Hepatocyte (in vitro differentiated cells): Measurements from ENCODE around the gene CES5A. TPM values are rescaled to one million over a fixed set of nuclear protein-coding genes. Genes with fewer than 3 reads are reported as not detected.

ENCODE experiments used
- DNase-seq: peaks from one replicate; pipeline ENCODE4 v3.0.0-alpha.2; 2016; ENCODE audit warnings: low spot score
- H2AFZ ChIP-seq: fragments of 200-600 bp; sonication (generic); 2 replicates; pipeline ENCODE4 v1.6.0; 2016; ENCODE audit warnings: antibody characterized with exemption, mild to moderate bottlenecking
- H3K27ac ChIP-seq: fragments of 200-600 bp; sonication (generic); 2 replicates; pipeline ENCODE4 v1.5.1; 2016; ENCODE audit warnings: mild to moderate bottlenecking
- H3K27me3 ChIP-seq: fragments of 200-600 bp; sonication (generic); 2 replicates; pipeline ENCODE4 v1.6.1; 2016
- H3K36me3 ChIP-seq: fragments of 200-600 bp; sonication (generic); replicated peaks from 2 replicates; pipeline ENCODE4 v1.5.1; 2016; ENCODE audit warnings: low read depth; ENCODE audit not compliant: insufficient read depth
- H3K4me1 ChIP-seq: fragments of 200-600 bp; sonication (generic); 2 replicates; pipeline ENCODE4 v1.5.1; 2016; ENCODE audit warnings: mild to moderate bottlenecking, moderate library complexity; ENCODE audit not compliant: insufficient read depth
- H3K4me2 ChIP-seq: fragments of 200-600 bp; sonication (generic); 2 replicates; pipeline ENCODE4 v1.6.0; 2016
- H3K4me3 ChIP-seq: fragments of 200-600 bp; sonication (generic); 2 replicates; pipeline ENCODE4 v1.5.1; 2016; ENCODE audit warnings: mild to moderate bottlenecking
- H3K79me2 ChIP-seq: fragments of 200-600 bp; sonication (generic); 2 replicates; pipeline ENCODE4 v1.6.0; 2017; ENCODE audit warnings: mild to moderate bottlenecking
- H3K9me2 ChIP-seq: fragments of 200-600 bp; sonication (generic); replicated peaks from 2 replicates; pipeline ENCODE4 v1.6.0; 2017; ENCODE audit warnings: mild to moderate bottlenecking; ENCODE audit not compliant: insufficient read depth
- H3K9me3 ChIP-seq: fragments of 200-600 bp; sonication (generic); 2 replicates; pipeline ENCODE4 v1.5.1; 2016; ENCODE audit warnings: low read depth, mild to moderate bottlenecking
- H4K20me1 ChIP-seq: fragments of 200-600 bp; sonication (generic); 2 replicates; pipeline ENCODE4 v1.6.0; 2016; ENCODE audit warnings: mild to moderate bottlenecking; ENCODE audit not compliant: insufficient read depth, poor library complexity, severe bottlenecking
- EZH2 ChIP-seq: fragments of 200-600 bp; sonication (generic); IDR thresholded peaks from 2 replicates; pipeline ENCODE4 v1.6.1; 2016; ENCODE audit warnings: antibody characterized with exemption, mild to moderate bottlenecking, borderline replicate concordance
- EZH2phosphoT487 ChIP-seq: fragments of 200-600 bp; sonication (generic); IDR thresholded peaks from one replicate; pipeline ENCODE4 v1.6.1; 2018; ENCODE audit warnings: antibody characterized with exemption, mild to moderate bottlenecking, low read depth, moderate library complexity; ENCODE audit not compliant: unreplicated experiment, severe bottlenecking
- WGBS: methylation state at CpG from one replicate; pipeline ENCODE4 v1.1.6; 2016; ENCODE audit warnings: low lambda C conversion rate; ENCODE audit errors: missing lambda C conversion rate; 5-methylcytosine and 5-hydroxymethylcytosine counted together
- polyA plus RNA-seq: library from polyadenylated mRNA; unstranded; fragments of >200 nt; fragmentation: Nextera tagmentation; extraction: Ambion mirVana; gene quantifications from 2 replicates; pipeline ENCODE4 v1.2.1, GENCODE V29; 2016
- total RNA-seq: library from RNA; depleted of rRNA; stranded (reverse); fragments of >200 nt; gene quantifications from 2 replicates; pipeline ENCODE4 v1.2.3, GENCODE V29; 2014
- TF ChIP-seq, protein P1 (sequence below): fragments of 200-600 bp; sonication (generic); IDR thresholded peaks from 2 replicates; pipeline ENCODE4 v1.5.1; 2016; ENCODE audit warnings: antibody characterized with exemption, mild to moderate bottlenecking; ENCODE audit not compliant: poor library complexity

The CES5A gene
- total and polyA plus RNA-seq, 2 experiments from 2014 or later = not detected

DNA sequence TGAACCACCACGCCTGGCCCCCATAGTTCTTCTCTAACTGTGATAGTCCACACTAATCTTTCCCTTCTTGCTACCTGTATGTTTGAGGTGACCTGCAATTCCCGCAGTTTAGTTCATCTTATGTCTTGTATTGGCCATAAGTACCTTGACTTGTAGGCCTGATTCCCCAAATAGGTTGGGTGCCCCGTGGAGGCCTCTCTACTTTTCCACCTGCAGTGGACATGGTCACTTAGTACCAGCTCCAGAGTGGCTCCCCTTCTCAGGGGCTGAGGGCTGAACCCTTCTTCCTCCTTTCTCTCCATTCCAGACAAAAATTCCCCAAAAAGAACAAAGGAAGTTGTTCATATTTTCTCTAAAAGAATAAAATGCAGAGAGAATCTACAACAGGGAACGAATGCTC lies 33.5 kb upstream of the CES5A start:
- Histone ChIP-seq H3K36me3 (no peaks in the 10 kb centered on the region), H3K4me3 (no peak overlapping the region), H3K9me3 (no peaks in the 10 kb centered on the region), H3K79me2 (no peaks in the 10 kb centered on the region), H3K4me1 (no peaks in the 10 kb centered on the region), H3K27ac (no peak overlapping the region), H4K20me1 (no peaks in the 10 kb centered on the region), H3K9me2 (no peaks in the 10 kb centered on the region), H3K27me3 (no peaks in the 10 kb centered on the region), H2AFZ (no peak overlapping the region), H3K4me2 (no peak overlapping the region)
- TF ChIP-seq, protein P1, sequence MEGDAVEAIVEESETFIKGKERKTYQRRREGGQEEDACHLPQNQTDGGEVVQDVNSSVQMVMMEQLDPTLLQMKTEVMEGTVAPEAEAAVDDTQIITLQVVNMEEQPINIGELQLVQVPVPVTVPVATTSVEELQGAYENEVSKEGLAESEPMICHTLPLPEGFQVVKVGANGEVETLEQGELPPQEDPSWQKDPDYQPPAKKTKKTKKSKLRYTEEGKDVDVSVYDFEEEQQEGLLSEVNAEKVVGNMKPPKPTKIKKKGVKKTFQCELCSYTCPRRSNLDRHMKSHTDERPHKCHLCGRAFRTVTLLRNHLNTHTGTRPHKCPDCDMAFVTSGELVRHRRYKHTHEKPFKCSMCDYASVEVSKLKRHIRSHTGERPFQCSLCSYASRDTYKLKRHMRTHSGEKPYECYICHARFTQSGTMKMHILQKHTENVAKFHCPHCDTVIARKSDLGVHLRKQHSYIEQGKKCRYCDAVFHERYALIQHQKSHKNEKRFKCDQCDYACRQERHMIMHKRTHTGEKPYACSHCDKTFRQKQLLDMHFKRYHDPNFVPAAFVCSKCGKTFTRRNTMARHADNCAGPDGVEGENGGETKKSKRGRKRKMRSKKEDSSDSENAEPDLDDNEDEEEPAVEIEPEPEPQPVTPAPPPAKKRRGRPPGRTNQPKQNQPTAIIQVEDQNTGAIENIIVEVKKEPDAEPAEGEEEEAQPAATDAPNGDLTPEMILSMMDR = no peak
- TF ChIP-seq EZH2 = no peak
- TF ChIP-seq EZH2phosphoT487 = no peak
- 89% methylated on average over 4 of the region's 4 CpGs for WGBS
- no peak for DNase-seq

DNA sequence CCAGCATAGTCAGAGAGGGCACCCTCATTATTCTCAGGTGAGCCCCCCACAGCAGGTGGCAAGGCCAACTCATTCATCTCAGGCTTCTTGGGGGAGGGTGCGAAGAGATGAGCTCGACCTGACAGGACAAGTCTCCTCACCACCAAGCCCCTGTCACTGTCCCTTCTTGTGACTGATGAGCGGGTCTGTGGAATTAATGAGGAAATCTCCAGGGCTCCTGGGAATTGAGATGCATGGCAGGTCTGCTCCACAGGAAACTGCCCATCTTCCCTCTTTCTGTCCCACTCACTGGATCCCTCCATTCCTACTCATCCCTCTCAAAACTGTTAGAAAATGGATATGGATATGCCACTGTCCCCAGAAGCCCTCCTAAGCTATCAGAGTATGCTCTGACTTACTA lies 32.5 kb upstream of the CES5A start:
- Histone ChIP-seq H3K4me2 (no peak overlapping the region), H3K27ac (no peak overlapping the region), H2AFZ (no peak overlapping the region), H3K27me3 (no peaks in the 10 kb centered on the region), H3K9me2 (no peaks in the 10 kb centered on the region), H3K79me2 (no peaks in the 10 kb centered on the region), H3K4me1 (no peaks in the 10 kb centered on the region), H4K20me1 (no peaks in the 10 kb centered on the region), H3K36me3 (no peaks in the 10 kb centered on the region), H3K9me3 (no peaks in the 10 kb centered on the region), H3K4me3 (no peak overlapping the region)
- TF ChIP-seq EZH2 (no peak), EZH2phosphoT487 (no peak)
- TF ChIP-seq, protein P1 = no peak
- WGBS = 95% methylated on average over 3 of the region's 3 CpGs
- no peak for DNase-seq

DNA sequence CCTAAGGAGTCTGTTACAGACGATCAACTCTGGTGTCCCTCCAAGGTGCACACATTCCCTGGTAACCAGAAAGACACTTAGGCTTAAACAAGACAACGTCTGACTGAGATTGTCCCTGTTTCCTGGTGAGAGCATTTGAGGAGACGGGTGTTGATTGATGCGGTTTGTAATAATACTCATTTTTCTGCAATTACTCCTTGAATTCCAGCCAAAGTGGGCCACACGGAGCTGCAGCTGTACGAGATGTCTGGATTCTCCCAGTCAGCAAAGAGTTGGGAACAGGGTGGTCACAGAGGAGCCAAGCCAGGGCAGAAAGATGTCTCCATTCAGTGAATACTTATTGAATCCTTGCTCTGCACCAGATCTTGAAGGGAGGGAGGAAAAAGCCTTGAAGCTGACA lies 30.9 kb upstream of the CES5A start:
- Histone ChIP-seq H4K20me1 (no peaks in the 10 kb centered on the region), H3K36me3 (no peaks in the 10 kb centered on the region), H3K4me3 (no peak overlapping the region), H3K9me2 (no peaks in the 10 kb centered on the region), H3K27ac (no peak overlapping the region), H3K27me3 (no peaks in the 10 kb centered on the region), H2AFZ (no peak overlapping the region), H3K79me2 (no peaks in the 10 kb centered on the region), H3K4me2 (no peak overlapping the region), H3K9me3 (no peaks in the 10 kb centered on the region), H3K4me1 (no peaks in the 10 kb centered on the region)
- WGBS = 80% methylated on average over 6 of the region's 6 CpGs
- DNase-seq = no peak
- no peak for TF ChIP-seq EZH2phosphoT487
- TF ChIP-seq, protein P1 = no peak
- TF ChIP-seq EZH2 = no peak

GRCh38 chr16:55905651-55906050 lies 30.5 kb upstream of the CES5A start:
- no peak for TF ChIP-seq EZH2
- no peak for TF ChIP-seq EZH2phosphoT487
- TF ChIP-seq, protein P1 = no peak
- Histone ChIP-seq H3K9me2 (no peaks in the 10 kb centered on the region), H3K4me3 (no peak overlapping the region), H2AFZ (no peak overlapping the region), H3K4me2 (no peak overlapping the region), H3K27ac (no peak overlapping the region), H3K27me3 (no peaks in the 10 kb centered on the region), H3K4me1 (no peaks in the 10 kb centered on the region), H3K79me2 (no peaks in the 10 kb centered on the region), H3K9me3 (no peaks in the 10 kb centered on the region), H3K36me3 (no peaks in the 10 kb centered on the region), H4K20me1 (no peaks in the 10 kb centered on the region)
- 91% methylated on average over 7 of the region's 7 CpGs for WGBS
- DNase-seq = no peak
